DND-41 (cell line): ENCODE measurements around the gene DSCAM.

Experiments used
- ATAC-seq: fragments of 200-7000 bp; cut with Tn5 transposase; 3 replicates; pipeline ENCODE4 v1.9.1; 2021; ENCODE audit warnings: low read depth; ENCODE audit not compliant: insufficient read depth
- DNase-seq: peaks from one replicate; pipeline ENCODE4 v3.0.0-alpha.2; 2020
- H2AFZ ChIP-seq: 2 replicates; pipeline ENCODE4 v1.6.0; 2012; ENCODE audit warnings: low read depth, low read length
- H3K27ac ChIP-seq: 2 replicates; pipeline ENCODE4 v1.5.1; 2012; ENCODE audit warnings: low read length, inconsistent platforms
- H3K27me3 ChIP-seq: fragments of 200-600 bp; sonication (generic); 2 replicates; pipeline ENCODE4 v1.6.0; 2012; ENCODE audit warnings: low read length, mild to moderate bottlenecking, inconsistent platforms; ENCODE audit not compliant: insufficient read depth, poor library complexity
- H3K36me3 ChIP-seq: 2 replicates; pipeline ENCODE4 v1.5.1; 2012; ENCODE audit warnings: low read length, inconsistent platforms; ENCODE audit not compliant: insufficient read depth
- H3K4me1 ChIP-seq: 2 replicates; pipeline ENCODE4 v1.5.1; 2012; ENCODE audit warnings: mild to moderate bottlenecking, low read length; ENCODE audit not compliant: insufficient read depth
- H3K4me2 ChIP-seq: 2 replicates; pipeline ENCODE4 v1.6.0; 2012; ENCODE audit warnings: mild to moderate bottlenecking, moderate library complexity, low read length, inconsistent platforms; ENCODE audit not compliant: insufficient read depth
- H3K4me3 ChIP-seq, 2 experiments: fragments of 200-600 bp in 1 of 2; shearing (Covaris generic) in 1 of 2; 2 replicates each; pipeline ENCODE4 v1.5.1; 2012 to 2016; ENCODE audit warnings: inconsistent platforms in 2 of 2, low read length in 2 of 2, mild to moderate bottlenecking in 2 of 2, low read depth in 1 of 2, moderate library complexity in 1 of 2
- H3K79me2 ChIP-seq: 2 replicates; pipeline ENCODE4 v1.6.0; 2012; ENCODE audit warnings: low read length, inconsistent platforms; ENCODE audit not compliant: insufficient read depth
- H3K9ac ChIP-seq: 2 replicates; pipeline ENCODE4 v1.6.0; 2012; ENCODE audit warnings: low read depth, mild to moderate bottlenecking, inconsistent platforms, low read length, moderate library complexity
- H3K9me3 ChIP-seq: 2 replicates; pipeline ENCODE4 v1.5.1; 2012; ENCODE audit warnings: low read length, moderate library complexity, mild to moderate bottlenecking, inconsistent platforms; ENCODE audit not compliant: insufficient read depth, severe bottlenecking
- H4K20me1 ChIP-seq: 2 replicates; pipeline ENCODE4 v1.6.0; 2012; ENCODE audit warnings: low read length; ENCODE audit not compliant: insufficient read depth
- CTCF ChIP-seq: IDR thresholded peaks from 2 replicates; pipeline ENCODE4 v1.5.1; 2012; ENCODE audit warnings: borderline replicate concordance, low read length, moderate library complexity, mild to moderate bottlenecking; ENCODE audit not compliant: poor library complexity, severe bottlenecking; ENCODE audit errors: extremely low read depth
- EZH2 ChIP-seq: IDR thresholded peaks from 3 replicates; pipeline ENCODE4 v1.6.1; 2012; ENCODE audit warnings: borderline replicate concordance, low read depth, mild to moderate bottlenecking, moderate library complexity, low read length, inconsistent platforms; ENCODE audit not compliant: severe bottlenecking

Gene DSCAM

GRCh38 chr21:40707656-40708244 lies 139.2 kb downstream of the DSCAM start:
- no peak for ATAC-seq
- DNase-seq, result no peak
- Histone ChIP-seq H3K4me1 (no peaks in the 10 kb centered on the region), H3K79me2 (no peaks in the 10 kb centered on the region), H2AFZ (no peak overlapping the region), H3K27ac (no peak overlapping the region), H3K9ac (no peak overlapping the region), H3K4me2 (no peak overlapping the region), H3K36me3 (no peaks in the 10 kb centered on the region), H3K27me3 (peaks cover 5% of the 10 kb centered on the region), H3K4me3 (no peak overlapping the region), H4K20me1 (no peaks in the 10 kb centered on the region), H3K9me3 (no peaks in the 10 kb centered on the region)
- no peak for TF ChIP-seq EZH2
- TF ChIP-seq CTCF, result no peak

- H3K4me2 ChIP-seq, result no peak overlapping the region
- ATAC-seq (no peak), DNase-seq (no peak)
- H3K9ac ChIP-seq, result no peak overlapping the region
- H2AFZ ChIP-seq, result no peak overlapping the region
- H4K20me1 ChIP-seq, result no peaks in the 10 kb centered on the region
- TF ChIP-seq CTCF (no peak), EZH2 (no peak)
- no peaks in the 10 kb centered on the region for H3K9me3 ChIP-seq
- H3K27me3 ChIP-seq, result peaks cover 5% of the 10 kb centered on the region
- no peaks in the 10 kb centered on the region for H3K79me2 ChIP-seq
- H3K4me1 ChIP-seq, result no peaks in the 10 kb centered on the region
- H3K4me3 ChIP-seq, result no peak overlapping the region
- H3K27ac ChIP-seq, result no peak overlapping the region
- H3K36me3 ChIP-seq, result no peaks in the 10 kb centered on the region
These were observed 139.9 kb downstream of the DSCAM start for GRCh38 chr21:40706806-40707655.

GRCh38 chr21:40706176-40706575 lies 140.8 kb downstream of the DSCAM start:
- no peaks in the 10 kb centered on the region for H3K79me2 ChIP-seq
- peaks cover 5% of the 10 kb centered on the region for H3K27me3 ChIP-seq
- no peaks in the 10 kb centered on the region for H4K20me1 ChIP-seq
- ATAC-seq, result no peak
- H3K4me2 ChIP-seq, result no peak overlapping the region
- H3K9ac ChIP-seq, result no peak overlapping the region
- no peak overlapping the region for H3K27ac ChIP-seq
- TF ChIP-seq EZH2 (no peak), CTCF (no peak)
- H3K4me3 ChIP-seq, result no peak overlapping the region
- H3K9me3 ChIP-seq, result no peaks in the 10 kb centered on the region
- H2AFZ ChIP-seq, result no peak overlapping the region
- DNase-seq, result no peak
- no peaks in the 10 kb centered on the region for H3K36me3 ChIP-seq
- H3K4me1 ChIP-seq, result no peaks in the 10 kb centered on the region
